Heart left ventricle (tissue), 16 donors: Measurements from ENCODE around the gene TMEM121B. TPM values are rescaled to one million over a fixed set of nuclear protein-coding genes. Genes with fewer than 3 reads are reported as not detected.

Source experiments
- ATAC-seq, 4 donors: fragments of 200-7000 bp; cut with Tn5 transposase; one replicate each; pipeline ENCODE4 v1.9.1; 2020 to 2022; ENCODE audit warnings: moderate library complexity in 4 of 4, mild to moderate bottlenecking in 3 of 4, moderate number of reproducible peaks in 1 of 4
- DNase-seq, 5 donors: peaks; one replicate each; pipeline ENCODE4 v3.0.0-alpha.2; 2020
- H3K27ac ChIP-seq, 12 donors: fragments of 200-600 bp; sonication (generic) in 4 of 12; one replicate each; pipeline versions ENCODE4 v1.5.0 to v1.8.0; 2016 to 2022; ENCODE audit warnings: mild to moderate bottlenecking in 2 of 12
- H3K27me3 ChIP-seq, 9 donors: fragments of 200-600 bp; sonication (generic) in 2 of 9; one replicate each; pipeline versions ENCODE4 v1.5.1 to v1.8.0; 2016 to 2022; ENCODE audit warnings: mild to moderate bottlenecking in 3 of 9
- H3K36me3 ChIP-seq, 9 donors: fragments of 200-600 bp; sonication (generic) in 2 of 9; one replicate each; pipeline versions ENCODE4 v1.5.0 to v1.8.0; 2018 to 2022; ENCODE audit warnings: mild to moderate bottlenecking in 2 of 9
- H3K4me1 ChIP-seq, 12 donors: fragments of 200-600 bp; sonication (generic) in 4 of 12; one replicate each; pipeline versions ENCODE4 v1.5.0 to v1.8.0; 2016 to 2022; ENCODE audit warnings: mild to moderate bottlenecking in 3 of 12
- H3K4me3 ChIP-seq, 12 donors: fragments of 200-600 bp; sonication (generic) in 4 of 12; one replicate each; pipeline versions ENCODE4 v1.5.0 to v1.8.0; 2017 to 2022; ENCODE audit warnings: mild to moderate bottlenecking in 9 of 12, moderate library complexity in 4 of 12
- H3K9me3 ChIP-seq, 12 donors: fragments of 200-600 bp; sonication (generic) in 4 of 12; one replicate each; pipeline versions ENCODE4 v1.5.0 to v1.8.0; 2016 to 2022; ENCODE audit warnings: mild to moderate bottlenecking in 1 of 12
- CTCF ChIP-seq, 12 donors: fragments of 200-600 bp; sonication (generic) in 4 of 12; IDR thresholded peaks; one replicate each; pipeline versions ENCODE4 v1.5.0 to v1.8.0; 2018 to 2022; ENCODE audit warnings: antibody characterized with exemption in 12 of 12, mild to moderate bottlenecking in 5 of 12
- POLR2A ChIP-seq, 2 donors: fragments of 450-650 bp; IDR thresholded peaks; one replicate each; pipeline ENCODE4 v1.6.1; 2017; ENCODE audit warnings: antibody characterized with exemption in 2 of 2, mild to moderate bottlenecking in 2 of 2, moderate library complexity in 2 of 2
- WGBS, 4 donors: extraction: QIAGEN DNeasy Blood & Tissue Kit in 2 of 4; methylation state at CpG; one replicate each; pipeline versions ENCODE4 v1.1.5 to v1.1.7; 2013 to 2018; 5-methylcytosine and 5-hydroxymethylcytosine counted together
- intact Hi-C, 10 donors: fragments of 100-400 bp; cut with DNase I; formaldehyde crosslinking; loops; one replicate each; pipeline versions ENCODE4 v1.11.1 to v1.14.2; 2022
- polyA plus RNA-seq, 2 donors: library from polyadenylated mRNA; stranded (reverse); fragments of 200-250 nt; gene quantifications; one replicate each; pipeline ENCODE4 v1.2.3, GENCODE V29; 2013
- total RNA-seq, 9 donors: library from RNA; depleted of rRNA in 2 of 9; stranded (reverse); fragments of >200 nt in 2 of 9; fragmentation: NEBNext Ultra II Directional in 3 of 9; extraction: Animal tissue kit (Norgen Biotek cat#: 25700) in 3 of 9; gene quantifications; one replicate each; pipeline versions ENCODE4 v1.1.0 to v1.2.4, GENCODE V29; 2016 to 2023
- donor health status: ischemic (EF 13 %, LVEDD 7.1; RV severe dilation, severe dysfunction).
- donor health status: healthy with polysubstance abuse.
- donor health status: DM: no; HTN: yes; CAD: no.
- donor health status: DM: no; HTN: no; CAD: no.
- donor health status: ischemic (EF 25% LVEDD 6.9; RV normal size, moderate dysfunction).
- donor health status: ischemic (EF 25% LVEDD 5.7; RV mildly dilated, moderate dysfunction).
- donor health status: healthy.
- donor health status: DM: yes; HTN: yes; CAD: no.
- donor health status: ischemic (EF 35%, LVEDD 5.7; RV mildly dilated, moderate dysfunction).
- donor health status: nonischemic (EF 11% LVEDD 7.7; RV severe dilation, severe dysfunction).
- donor health status: DM: yes; HTN: yes; CAD: no.
- donor health status: PGD.
- donor health status: ischemic (EF 29% LVEDD 5.4; RV normal size, mild dysfunction).
- donor health status: nonischemic (EF 23%, LVEDD 6.1; RV moderate dilation, normal function).

TMEM121B gene
- total and polyA plus RNA-seq, 11 donors: 0.49 to 3.3 (median 1.7) TPM

GRCh38 chr22:17108256-17109112 is 12.7 kb downstream of the TMEM121B start:
- Histone ChIP-seq H3K27ac (peak overlapping the region in 1 of 12 donors; percentile 88), H3K36me3 (peaks cover 0 to 67% (median 54%) of the 10 kb centered on the region in 9 donors), H3K27me3 (no peaks in the 10 kb centered on the region), H3K4me1 (peaks cover 0 to 42% (median 0%) of the 10 kb centered on the region in 12 donors), H3K9me3 (no peaks in the 10 kb centered on the region), H3K4me3 (no peak overlapping the region)
- intact Hi-C loops: no loop called here
- WGBS, 4 donors: 94 to 97% (median 97%) methylated on average over 51 to 66 of the region's 66 CpGs
- TF ChIP-seq POLR2A (IDR thresholded peaks at IDR 0.05) (no peak), CTCF (IDR thresholded peaks at IDR 0.05) (no peak)
- DNase-seq: peak in 1 of 5 donors; percentile 46
- ATAC-seq: no peak

- Histone ChIP-seq H3K4me1 (peaks cover 0 to 50% (median 0%) of the 10 kb centered on the region in 12 donors), H3K36me3 (peaks cover 0 to 77% (median 64%) of the 10 kb centered on the region in 9 donors), H3K4me3 (peak overlapping the region in 1 of 12 donors; percentile 26), H3K27me3 (no peaks in the 10 kb centered on the region), H3K9me3 (no peaks in the 10 kb centered on the region), H3K27ac (peak overlapping the region in 2 of 12 donors; percentile 13 to 88)
- DNase-seq: no peak
- ATAC-seq: no peak
- no peak for TF ChIP-seq POLR2A (IDR thresholded peaks at IDR 0.05)
- no peak for TF ChIP-seq CTCF (IDR thresholded peaks at IDR 0.05)
- WGBS, 4 donors: 90 to 95% (median 95%) methylated on average over 6 of the region's 6 CpGs
- intact Hi-C loops: no loop called here
Observed at GRCh38 chr22:17107547-17107810, 13.7 kb downstream of the TMEM121B start.

DNA sequence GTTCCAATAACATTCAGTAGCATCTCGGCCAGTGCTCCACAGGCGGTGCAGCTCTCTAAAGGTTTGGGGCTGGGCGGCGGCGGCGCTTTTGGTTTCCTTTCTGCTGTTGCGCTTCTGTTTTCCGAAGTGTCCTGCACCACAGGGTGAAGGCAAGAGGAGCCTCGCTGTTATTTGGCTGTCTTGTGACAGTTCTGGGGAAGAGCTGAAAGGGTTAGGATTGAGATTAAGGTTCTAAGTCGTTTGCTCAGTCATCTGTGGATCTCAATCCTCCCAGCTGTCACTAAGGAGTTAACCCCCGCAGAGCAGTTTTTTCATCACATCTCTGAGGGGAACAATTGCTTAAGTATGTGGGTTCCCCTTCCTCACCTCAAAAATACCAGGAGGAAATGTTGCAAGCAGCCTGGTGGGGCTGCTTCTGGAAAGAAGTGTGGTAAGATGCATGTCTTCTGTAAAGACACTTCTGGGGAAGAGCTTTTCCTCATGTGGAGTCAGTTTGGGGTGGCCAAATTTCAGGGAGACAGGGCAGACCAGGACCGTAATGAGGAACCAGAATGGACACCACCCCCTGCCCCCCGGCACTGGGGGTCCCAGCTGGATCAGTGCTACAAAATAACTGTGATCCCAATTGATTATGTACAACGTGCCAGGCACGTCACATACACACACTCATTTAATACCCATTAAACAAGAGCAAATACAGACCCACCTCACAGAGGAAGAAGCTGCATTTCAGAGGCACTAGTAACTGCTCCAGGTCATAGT is 14.2 kb downstream of the TMEM121B start:
- H3K27ac ChIP-seq: peak overlapping the region in 3 of 12 donors; percentile 13 to 88 (median 37)
- no peaks in the 10 kb centered on the region for H3K9me3 ChIP-seq
- H3K36me3 ChIP-seq: peaks cover 0 to 82% (median 69%) of the 10 kb centered on the region in 9 donors
- ATAC-seq: peak in 3 of 4 donors; percentile 37 to 51 (median 46)
- DNase-seq: peak in 1 of 5 donors; percentile 37
- H3K4me3 ChIP-seq: peak overlapping the region in 1 of 12 donors; percentile 26
- H3K27me3 ChIP-seq: no peaks in the 10 kb centered on the region
- no peak for TF ChIP-seq CTCF (IDR thresholded peaks at IDR 0.05)
- TF ChIP-seq POLR2A (IDR thresholded peaks at IDR 0.05): no peak
- intact Hi-C loops: no loop called here
- peaks cover 0 to 55% (median 0%) of the 10 kb centered on the region in 12 donors for H3K4me1 ChIP-seq
- WGBS, 4 donors: 80 to 84% (median 82%) methylated on average over 14 to 15 of the region's 15 CpGs
